ENCODE data around the gene TNS2. TPM values are rescaled to one million over a fixed set of nuclear protein-coding genes. Genes with fewer than 3 reads are reported as not detected.
A peak's percentile ranks its signal among the peaks of the same experiment; 100 is the strongest.

TNS2 gene
- total RNA-seq, 1 donor from 2014 or later: 14.9 TPM

DNA sequence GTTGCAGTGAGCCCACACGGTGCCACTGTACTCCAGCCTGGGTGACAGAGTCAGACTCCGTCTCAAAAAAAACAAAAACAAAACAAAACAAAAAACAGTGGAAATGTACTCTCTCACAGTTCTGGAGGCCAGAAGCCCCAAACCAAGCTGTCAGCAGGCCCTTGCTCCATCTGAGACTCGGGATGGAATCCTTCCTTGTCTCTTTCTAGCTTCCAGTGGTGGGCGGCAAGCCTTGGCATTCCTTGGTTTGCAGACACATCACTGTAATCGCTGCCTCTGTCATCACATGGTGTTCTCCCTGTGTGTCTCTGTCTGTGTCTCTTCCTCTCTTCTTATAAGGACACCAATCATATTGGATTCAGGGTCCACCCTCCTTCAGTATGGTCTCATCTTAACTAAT lies 6.4 kb downstream of the TNS2 start:
- DNase-seq (ENCODE audit: low read depth, low spot score): no peak

DNA sequence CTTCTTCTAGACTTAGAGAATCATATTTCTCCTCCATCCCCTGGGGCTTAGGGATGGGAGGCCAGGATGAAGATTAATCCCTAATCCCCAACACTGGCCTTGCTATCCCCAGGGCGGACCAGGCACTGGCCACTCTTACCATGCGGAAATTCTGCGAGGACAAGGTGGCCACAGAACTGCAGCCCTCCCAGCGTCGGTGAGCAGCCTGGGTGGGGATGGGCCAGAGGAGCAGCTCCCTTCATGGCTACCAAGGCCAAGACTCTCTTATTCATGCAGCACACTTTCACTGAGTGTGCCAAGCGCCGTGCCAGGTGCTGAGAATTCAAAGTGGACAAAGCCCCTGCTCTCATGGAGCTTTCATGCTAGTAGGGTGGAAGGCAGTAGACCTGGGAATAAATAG lies 7.0 kb downstream of the TNS2 start:
- DNase-seq (ENCODE audit: low read depth, low spot score): no peak

DNA sequence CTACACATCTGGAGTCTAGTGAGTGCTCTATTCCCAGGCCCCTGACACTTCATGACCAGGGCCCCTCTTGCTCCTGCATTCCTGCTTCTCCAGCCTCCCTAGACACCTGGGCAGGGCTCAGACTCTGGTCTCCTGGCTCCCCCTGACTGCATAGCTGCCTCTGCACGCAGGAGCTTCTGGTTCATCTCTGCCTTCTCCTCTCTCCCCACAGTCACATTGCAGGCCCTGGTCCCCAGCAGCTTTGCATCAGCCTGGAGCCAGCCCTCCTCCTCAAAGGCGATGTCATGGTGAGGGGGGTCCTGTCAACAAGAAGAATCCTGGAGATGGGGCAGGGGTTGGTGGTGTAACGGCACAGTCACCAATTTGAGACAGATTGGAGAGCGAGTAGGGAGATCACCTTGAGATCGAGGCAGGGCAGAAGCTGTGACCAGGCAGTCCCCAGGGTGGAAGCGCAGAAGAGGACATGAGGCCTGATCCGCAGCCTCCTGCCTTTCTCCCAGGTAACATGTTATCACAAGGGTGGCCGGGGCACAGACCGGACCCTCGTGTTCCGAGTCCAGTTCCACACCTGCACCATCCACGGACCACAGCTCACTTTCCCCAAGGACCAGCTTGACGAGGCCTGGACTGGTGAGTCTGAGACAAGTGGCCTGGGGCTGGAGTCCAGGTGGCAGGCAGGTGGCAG lies 8.1 kb downstream of the TNS2 start:
- no peak for DNase-seq (ENCODE audit: low read depth, low spot score)

- DNase-seq (ENCODE audit: low read depth, low spot score): no peak
These were observed 9.0 kb downstream of the TNS2 start for GRCh38 chr12:53058674-53059433.

- DNase-seq (ENCODE audit: low read depth, low spot score): no peak
These were observed 9.7 kb downstream of the TNS2 start for GRCh38 chr12:53059434-53060063.

DNA sequence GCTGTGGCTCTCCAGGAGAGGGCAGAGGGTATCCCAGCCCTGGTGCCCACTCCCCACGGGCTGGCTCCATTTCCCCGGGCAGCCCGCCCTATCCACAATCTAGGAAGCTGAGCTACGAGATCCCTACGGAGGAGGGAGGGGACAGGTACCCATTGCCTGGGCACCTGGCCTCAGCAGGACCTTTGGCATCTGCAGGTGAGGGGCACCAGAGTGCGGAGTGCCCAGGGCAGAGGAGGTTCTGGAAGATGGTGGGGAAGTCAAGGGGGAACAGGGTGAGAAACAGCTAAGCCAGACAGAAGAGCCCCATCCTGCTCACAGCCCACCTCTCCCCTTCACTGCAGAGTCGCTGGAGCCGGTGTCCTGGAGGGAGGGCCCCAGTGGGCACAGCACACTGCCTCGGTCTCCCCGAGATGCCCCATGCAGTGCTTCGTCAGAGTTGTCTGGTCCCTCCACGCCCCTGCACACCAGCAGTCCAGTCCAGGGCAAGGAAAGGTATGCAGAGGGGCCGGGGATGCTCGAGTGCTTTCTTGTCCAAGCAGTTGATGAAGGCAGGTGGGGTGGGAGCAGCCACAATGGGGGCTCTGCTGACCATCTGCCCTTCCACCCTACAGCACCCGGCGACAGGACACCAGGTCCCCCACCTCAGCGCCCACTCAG lies 10.3 kb downstream of the TNS2 start:
- DNase-seq (ENCODE audit: low read depth, low spot score): no peak

DNA sequence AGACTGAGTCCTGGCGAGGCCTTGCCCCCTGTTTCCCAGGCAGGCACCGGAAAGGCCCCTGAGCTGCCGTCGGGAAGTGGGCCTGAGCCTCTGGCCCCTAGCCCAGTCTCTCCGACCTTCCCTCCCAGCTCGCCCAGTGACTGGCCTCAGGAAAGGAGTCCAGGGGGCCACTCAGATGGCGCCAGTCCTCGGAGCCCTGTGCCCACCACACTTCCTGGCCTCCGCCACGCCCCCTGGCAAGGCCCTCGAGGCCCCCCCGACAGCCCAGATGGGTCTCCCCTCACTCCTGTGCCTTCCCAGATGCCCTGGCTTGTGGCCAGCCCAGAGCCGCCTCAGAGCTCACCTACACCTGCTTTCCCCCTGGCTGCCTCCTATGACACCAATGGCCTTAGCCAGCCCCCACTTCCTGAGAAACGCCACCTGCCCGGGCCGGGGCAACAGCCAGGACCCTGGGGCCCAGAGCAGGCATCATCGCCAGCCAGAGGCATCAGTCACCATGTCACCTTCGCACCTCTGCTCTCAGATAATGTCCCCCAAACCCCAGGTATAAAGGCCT lies 10.9 kb downstream of the TNS2 start:
- DNase-seq (ENCODE audit: low read depth, low spot score): no peak

DNA sequence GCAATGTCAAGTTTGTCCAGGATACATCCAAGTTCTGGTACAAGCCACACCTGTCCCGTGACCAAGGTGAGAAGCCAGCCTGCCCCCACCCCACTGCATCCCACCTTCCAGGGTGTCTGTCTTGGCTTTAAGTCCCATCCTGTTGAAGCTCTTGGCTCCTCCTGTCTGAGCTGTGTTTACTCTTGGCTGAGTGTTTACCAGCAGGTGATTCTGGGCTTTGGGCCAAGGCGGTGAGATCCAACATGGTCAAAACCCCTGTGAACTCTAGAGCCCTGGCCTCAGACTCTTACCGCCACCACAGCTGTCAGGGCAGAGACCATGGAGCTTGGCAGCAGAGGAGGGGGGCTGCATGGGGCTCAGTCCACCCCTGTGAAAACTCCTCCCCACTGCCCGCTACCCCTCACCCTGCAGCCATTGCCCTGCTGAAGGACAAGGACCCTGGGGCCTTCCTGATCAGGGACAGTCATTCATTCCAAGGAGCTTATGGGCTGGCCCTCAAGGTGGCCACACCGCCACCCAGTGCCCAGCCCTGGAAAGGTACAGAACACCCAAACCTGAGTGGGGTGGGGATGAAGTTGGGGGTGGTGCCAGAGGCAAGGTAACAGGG lies 11.6 kb downstream of the TNS2 start:
- no peak for DNase-seq (ENCODE audit: low read depth, low spot score)

DNA sequence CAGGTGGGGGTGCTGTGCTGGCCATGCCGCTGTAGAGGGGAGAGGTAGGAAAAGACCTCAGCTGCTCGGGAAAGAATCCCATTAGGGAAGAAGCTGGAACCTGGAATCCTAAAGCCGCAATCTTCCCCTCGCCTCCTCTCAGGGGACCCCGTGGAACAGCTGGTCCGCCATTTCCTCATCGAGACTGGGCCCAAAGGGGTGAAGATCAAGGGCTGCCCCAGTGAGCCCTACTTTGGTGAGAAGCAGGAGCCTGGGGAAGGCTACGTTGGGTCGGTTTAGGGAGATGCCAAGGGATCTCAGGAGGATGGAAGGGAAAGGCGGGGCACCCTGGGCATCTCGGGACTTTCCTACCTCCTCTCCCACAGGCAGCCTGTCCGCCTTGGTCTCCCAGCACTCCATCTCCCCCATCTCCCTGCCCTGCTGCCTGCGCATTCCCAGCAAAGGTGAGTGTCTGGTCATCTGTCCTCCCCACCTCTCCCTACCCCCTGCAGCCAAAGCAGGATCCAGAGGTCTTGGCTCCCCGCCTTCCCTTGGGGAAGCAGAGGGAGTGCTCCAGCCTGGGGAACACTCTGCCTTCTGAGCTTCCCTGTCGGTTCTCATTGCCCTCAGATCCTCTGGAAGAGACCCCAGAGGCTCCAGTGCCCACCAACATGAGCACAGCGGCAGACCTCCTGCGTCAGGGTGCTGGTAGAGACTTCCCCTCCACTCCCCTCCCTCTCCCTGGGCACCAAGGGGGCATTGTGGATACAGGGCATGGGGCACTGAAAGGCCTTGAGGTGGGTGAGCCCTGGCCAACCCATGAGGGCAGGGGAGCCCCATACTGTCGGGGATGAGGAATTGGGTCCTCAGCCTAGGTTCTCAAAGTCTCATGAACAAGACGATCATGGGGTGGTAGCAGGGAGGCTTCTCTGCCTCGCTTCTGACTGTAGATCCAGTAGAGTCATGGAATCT lies 12.4 kb downstream of the TNS2 start:
- DNase-seq (ENCODE audit: low read depth, low spot score): no peak

DNA sequence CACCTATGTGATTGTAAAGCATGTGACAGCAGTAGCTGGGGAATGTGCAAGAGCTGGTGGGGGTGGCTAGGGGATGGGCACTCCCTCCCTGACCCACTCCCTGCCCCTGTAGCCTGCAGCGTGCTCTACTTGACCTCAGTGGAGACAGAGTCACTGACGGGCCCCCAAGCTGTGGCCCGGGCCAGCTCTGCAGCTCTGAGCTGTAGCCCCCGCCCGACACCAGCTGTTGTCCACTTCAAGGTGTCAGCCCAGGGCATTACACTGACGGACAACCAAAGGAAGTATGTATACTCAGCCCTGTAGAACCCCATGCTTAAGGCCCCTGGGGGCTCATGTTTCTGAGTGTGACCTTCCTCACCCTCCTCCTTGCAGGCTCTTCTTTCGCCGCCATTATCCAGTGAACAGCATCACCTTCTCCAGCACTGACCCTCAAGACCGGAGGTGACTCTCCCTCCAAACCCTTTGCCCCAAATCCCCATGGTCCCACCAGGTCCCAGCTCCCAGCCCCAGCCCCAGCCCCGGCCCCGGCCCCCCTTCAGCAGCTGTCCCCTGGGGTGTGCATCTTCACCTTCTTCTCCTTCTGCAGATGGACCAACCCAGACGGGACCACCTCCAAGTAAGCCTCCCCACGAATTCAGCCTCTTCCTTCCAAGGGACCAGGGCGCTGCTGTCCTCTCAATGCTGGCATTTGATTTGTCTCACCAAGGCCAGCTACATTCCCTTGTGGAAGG lies 13.3 kb downstream of the TNS2 start:
- DNase-seq (ENCODE audit: low read depth, low spot score): no peak

GRCh38 chr12:53063708-53064612 lies 14.1 kb downstream of the TNS2 start:
- no peak for DNase-seq (ENCODE audit: low read depth, low spot score)

DNA sequence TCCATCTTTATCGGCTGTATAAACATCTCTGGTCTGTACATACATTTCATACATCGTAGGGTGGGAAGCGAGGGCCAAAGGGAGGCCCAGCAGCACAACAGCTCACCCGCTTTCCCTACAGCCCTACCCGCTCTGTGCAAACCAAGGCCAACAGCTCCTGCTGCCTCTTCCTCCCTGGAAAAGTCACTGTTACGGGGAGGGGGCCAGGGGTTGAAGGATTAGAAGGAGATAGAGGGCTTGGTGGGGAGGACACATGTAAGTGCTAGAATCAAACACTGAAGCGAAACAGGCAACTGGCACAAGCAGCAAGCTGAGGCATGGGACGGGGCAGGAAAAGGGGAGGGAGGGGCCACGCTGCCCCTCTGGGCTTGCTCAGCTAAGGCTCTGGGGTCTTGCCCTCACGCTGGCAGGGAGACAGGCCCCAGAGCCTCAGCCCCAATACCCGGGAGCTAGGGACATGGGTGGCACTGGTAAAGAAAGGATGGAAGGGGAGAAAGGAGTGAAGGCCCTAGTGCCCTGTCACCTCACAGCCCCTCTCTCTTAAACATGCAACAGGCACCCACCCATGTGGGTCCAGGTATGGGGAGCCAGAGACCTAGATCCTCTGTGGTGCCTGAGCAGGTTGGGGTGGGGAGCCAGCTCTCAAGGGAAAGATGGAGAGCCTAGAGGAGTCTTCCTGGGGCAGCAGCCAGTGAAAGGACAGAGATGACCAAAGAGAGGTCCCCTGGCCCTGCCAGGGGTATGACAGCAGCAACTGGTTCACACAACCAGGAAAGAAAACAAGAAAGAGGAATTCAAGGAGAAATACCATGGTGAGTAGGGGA lies 15.0 kb downstream of the TNS2 start:
- no peak for DNase-seq (ENCODE audit: low read depth, low spot score)

DNA sequence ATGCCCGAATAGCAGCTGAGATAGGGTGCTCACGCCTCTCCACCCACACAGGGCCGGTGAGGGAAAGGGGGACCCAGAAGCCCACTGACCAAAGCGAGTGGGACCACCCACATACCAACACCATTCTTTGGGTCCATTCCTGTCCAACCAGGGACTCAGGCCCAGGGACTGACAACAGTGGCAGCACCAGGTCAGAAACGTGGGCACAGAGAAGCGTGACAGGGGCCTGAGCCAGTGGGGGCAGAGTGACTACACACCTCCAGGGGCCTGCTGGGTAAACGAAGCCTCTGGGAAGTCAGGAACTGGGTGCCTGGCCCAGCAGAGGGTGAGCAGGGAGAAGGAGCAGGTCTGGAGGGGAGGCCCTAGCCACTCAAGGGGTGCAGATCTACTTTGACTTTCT lies 15.6 kb downstream of the TNS2 start:
- DNase-seq (ENCODE audit: low read depth, low spot score): no peak

GRCh38 chr12:53065975-53066931 lies 16.4 kb downstream of the TNS2 start:
- DNase-seq (ENCODE audit: low read depth, low spot score): peak; percentile 50

- DNase-seq (ENCODE audit: low read depth, low spot score): no peak
These were observed 17.5 kb downstream of the TNS2 start for GRCh38 chr12:53067074-53067992.

All from pulmonary artery endothelial cell (primary cell).